IPS-15b (cell line): Measurements from ENCODE around the gene MTHFD1.

Experiments used
- H3K27me3 ChIP-seq: one replicate; pipeline ENCODE4 v1.6.1; 2013; ENCODE audit warnings: low read length; ENCODE audit not compliant: control insufficient read depth, insufficient read depth
- H3K36me3 ChIP-seq: one replicate; pipeline ENCODE4 v1.6.1; 2013; ENCODE audit warnings: low read length; ENCODE audit not compliant: control insufficient read depth, insufficient read depth
- H3K4me1 ChIP-seq: one replicate; pipeline ENCODE4 v1.6.1; 2013; ENCODE audit warnings: mild to moderate bottlenecking, low read length; ENCODE audit not compliant: control insufficient read depth, insufficient read depth
- H3K4me3 ChIP-seq: one replicate; pipeline ENCODE4 v1.5.1; 2013; ENCODE audit warnings: low read depth, low read length
- H3K9ac ChIP-seq: one replicate; pipeline ENCODE4 v1.6.1; 2013; ENCODE audit warnings: low read depth, mild to moderate bottlenecking, low read length
- H3K9me3 ChIP-seq: one replicate; pipeline ENCODE4 v1.6.1; 2013; ENCODE audit warnings: mild to moderate bottlenecking, low read length; ENCODE audit not compliant: control insufficient read depth, insufficient read depth

Gene MTHFD1

GRCh38 chr14:64478634-64479250 lies 90.6 kb downstream of the MTHFD1 start:
- Histone ChIP-seq H3K4me3 (no peak overlapping the region), H3K9me3 (no peaks in the 10 kb centered on the region), H3K9ac (no peak overlapping the region), H3K4me1 (peaks cover 2% of the 10 kb centered on the region), H3K27me3 (no peaks in the 10 kb centered on the region), H3K36me3 (no peaks in the 10 kb centered on the region)

GRCh38 chr14:64488590-64489099 lies 100.5 kb downstream of the MTHFD1 start:
- no peaks in the 10 kb centered on the region for H3K9me3 ChIP-seq
- peaks cover 8% of the 10 kb centered on the region for H3K36me3 ChIP-seq
- H3K27me3 ChIP-seq: no peaks in the 10 kb centered on the region
- no peak overlapping the region for H3K9ac ChIP-seq
- H3K4me1 ChIP-seq: no peaks in the 10 kb centered on the region
- no peak overlapping the region for H3K4me3 ChIP-seq

DNA sequence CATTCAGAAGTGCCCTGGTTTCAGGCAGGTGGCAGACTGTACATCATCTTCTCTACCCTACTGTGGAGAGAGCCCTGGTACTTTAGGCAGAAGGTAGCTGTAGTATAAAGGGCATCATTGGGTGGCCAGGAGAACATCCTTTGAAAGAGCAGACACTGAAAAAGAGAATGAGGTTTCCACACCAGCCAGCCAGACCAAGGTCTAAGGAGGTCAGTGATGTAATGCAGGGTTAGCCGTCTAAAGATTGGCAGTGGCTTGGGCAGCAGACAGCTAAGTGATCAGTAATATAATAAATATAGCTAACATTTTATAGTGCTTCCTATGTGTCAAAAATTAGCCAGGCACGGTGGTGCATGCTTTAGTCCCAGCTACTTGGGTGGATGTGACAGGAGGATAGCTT lies 103.5 kb downstream of the MTHFD1 start:
- Histone ChIP-seq H3K9me3 (no peaks in the 10 kb centered on the region), H3K36me3 (peaks cover 8% of the 10 kb centered on the region), H3K27me3 (no peaks in the 10 kb centered on the region), H3K4me3 (no peak overlapping the region), H3K9ac (no peak overlapping the region), H3K4me1 (no peaks in the 10 kb centered on the region)

- Histone ChIP-seq H3K9me3 (no peaks in the 10 kb centered on the region), H3K4me3 (no peak overlapping the region), H3K9ac (no peak overlapping the region), H3K4me1 (no peaks in the 10 kb centered on the region), H3K36me3 (no peaks in the 10 kb centered on the region), H3K27me3 (no peaks in the 10 kb centered on the region)
These were observed 105.3 kb downstream of the MTHFD1 start for GRCh38 chr14:64493455-64493854.

GRCh38 chr14:64495252-64495651 lies 107.1 kb downstream of the MTHFD1 start:
- H3K36me3 ChIP-seq: no peaks in the 10 kb centered on the region
- no peaks in the 10 kb centered on the region for H3K4me1 ChIP-seq
- no peaks in the 10 kb centered on the region for H3K27me3 ChIP-seq
- H3K9ac ChIP-seq: no peak overlapping the region
- no peaks in the 10 kb centered on the region for H3K9me3 ChIP-seq
- no peak overlapping the region for H3K4me3 ChIP-seq

DNA sequence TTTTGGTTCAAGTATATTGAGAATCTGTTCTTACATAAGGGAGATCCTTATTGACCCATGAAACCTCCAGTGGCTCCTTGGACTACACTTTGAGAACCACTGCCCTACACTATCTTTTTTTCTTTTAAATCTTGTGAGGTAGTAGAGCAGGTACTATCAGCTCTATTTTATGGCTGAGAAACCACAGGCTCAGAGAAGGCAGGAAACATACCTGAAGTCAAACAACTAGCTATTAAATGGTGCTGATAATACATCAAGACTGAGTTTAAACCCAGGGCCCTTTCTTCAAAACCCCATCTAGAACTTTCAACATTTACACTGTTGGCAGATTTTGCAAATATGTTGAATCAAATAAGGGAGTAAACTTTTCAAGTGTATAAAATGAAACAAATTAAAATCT lies 108.6 kb downstream of the MTHFD1 start:
- H3K9me3 ChIP-seq: no peaks in the 10 kb centered on the region
- no peaks in the 10 kb centered on the region for H3K36me3 ChIP-seq
- peaks cover 5% of the 10 kb centered on the region for H3K4me1 ChIP-seq
- no peak overlapping the region for H3K9ac ChIP-seq
- no peaks in the 10 kb centered on the region for H3K27me3 ChIP-seq
- no peak overlapping the region for H3K4me3 ChIP-seq

DNA sequence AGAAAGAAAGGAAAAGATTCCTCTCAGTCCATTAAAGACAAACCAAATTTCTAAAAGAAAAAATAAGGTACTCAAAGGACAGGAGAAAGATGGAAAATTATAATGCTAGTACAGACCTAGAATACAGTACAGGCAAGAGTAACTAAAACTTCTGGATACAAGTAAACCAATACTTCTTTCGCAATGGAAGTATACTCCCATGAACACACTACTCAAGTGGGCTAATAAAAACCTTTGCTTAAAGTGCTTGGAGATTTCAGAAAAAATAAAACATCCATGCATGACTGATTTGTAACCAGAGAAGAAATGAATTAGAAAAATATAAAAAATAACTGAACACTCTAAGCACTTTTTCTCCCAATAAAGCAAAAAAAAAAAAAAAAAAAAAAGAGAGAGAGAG lies 111.9 kb downstream of the MTHFD1 start:
- Histone ChIP-seq H3K4me3 (no peak overlapping the region), H3K9ac (no peak overlapping the region)

GRCh38 chr14:64501411-64502171 lies 113.4 kb downstream of the MTHFD1 start:
- Histone ChIP-seq H3K4me1 (peaks cover 7% of the 10 kb centered on the region), H3K36me3 (no peaks in the 10 kb centered on the region), H3K9me3 (no peaks in the 10 kb centered on the region), H3K4me3 (no peak overlapping the region), H3K27me3 (no peaks in the 10 kb centered on the region), H3K9ac (no peak overlapping the region)

More for the DNA sequence above, 111.9 kb downstream of the MTHFD1 start:
- Histone ChIP-seq H3K9me3 (no peaks in the 10 kb centered on the region), H3K4me1 (peaks cover 7% of the 10 kb centered on the region), H3K27me3 (no peaks in the 10 kb centered on the region), H3K36me3 (no peaks in the 10 kb centered on the region)

GRCh38 chr14:64502456-64502855 lies 114.3 kb downstream of the MTHFD1 start:
- Histone ChIP-seq H3K36me3 (no peaks in the 10 kb centered on the region), H3K9me3 (no peaks in the 10 kb centered on the region), H3K4me3 (peak overlapping the region; percentile 74), H3K9ac (no peak overlapping the region), H3K4me1 (peaks cover 7% of the 10 kb centered on the region), H3K27me3 (no peaks in the 10 kb centered on the region)

DNA sequence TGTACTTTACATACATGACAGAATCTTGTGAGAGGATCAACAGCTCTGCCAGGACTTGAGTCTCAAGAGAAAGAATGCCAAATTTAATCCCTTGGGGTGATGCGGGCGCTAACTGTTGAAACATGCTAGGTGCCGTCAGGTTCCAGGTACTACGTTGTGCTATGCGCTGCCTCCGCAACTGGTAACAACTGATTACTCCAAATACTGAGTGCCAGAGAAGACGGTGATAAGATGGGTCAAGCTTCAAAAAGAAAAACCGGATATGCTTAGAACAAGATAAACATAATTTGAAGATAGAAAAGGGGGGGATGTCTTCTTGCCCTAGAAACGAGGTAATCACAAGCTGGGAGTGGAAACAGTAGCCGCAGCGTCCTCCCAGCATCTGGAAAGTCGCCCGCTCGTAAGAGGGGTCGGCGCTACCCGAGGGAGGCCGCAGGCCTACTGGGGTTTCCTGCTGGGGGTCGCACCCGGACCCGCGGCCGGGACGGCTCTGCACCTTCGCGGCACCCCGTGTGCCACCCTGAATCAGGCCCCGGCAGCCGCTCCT lies 114.8 kb downstream of the MTHFD1 start:
- H3K4me1 ChIP-seq: peaks cover 7% of the 10 kb centered on the region
- H3K4me3 ChIP-seq: peak overlapping the region; percentile 74
- H3K36me3 ChIP-seq: no peaks in the 10 kb centered on the region
- no peaks in the 10 kb centered on the region for H3K27me3 ChIP-seq
- no peaks in the 10 kb centered on the region for H3K9me3 ChIP-seq
- peak overlapping the region; percentile 88 for H3K9ac ChIP-seq

DNA sequence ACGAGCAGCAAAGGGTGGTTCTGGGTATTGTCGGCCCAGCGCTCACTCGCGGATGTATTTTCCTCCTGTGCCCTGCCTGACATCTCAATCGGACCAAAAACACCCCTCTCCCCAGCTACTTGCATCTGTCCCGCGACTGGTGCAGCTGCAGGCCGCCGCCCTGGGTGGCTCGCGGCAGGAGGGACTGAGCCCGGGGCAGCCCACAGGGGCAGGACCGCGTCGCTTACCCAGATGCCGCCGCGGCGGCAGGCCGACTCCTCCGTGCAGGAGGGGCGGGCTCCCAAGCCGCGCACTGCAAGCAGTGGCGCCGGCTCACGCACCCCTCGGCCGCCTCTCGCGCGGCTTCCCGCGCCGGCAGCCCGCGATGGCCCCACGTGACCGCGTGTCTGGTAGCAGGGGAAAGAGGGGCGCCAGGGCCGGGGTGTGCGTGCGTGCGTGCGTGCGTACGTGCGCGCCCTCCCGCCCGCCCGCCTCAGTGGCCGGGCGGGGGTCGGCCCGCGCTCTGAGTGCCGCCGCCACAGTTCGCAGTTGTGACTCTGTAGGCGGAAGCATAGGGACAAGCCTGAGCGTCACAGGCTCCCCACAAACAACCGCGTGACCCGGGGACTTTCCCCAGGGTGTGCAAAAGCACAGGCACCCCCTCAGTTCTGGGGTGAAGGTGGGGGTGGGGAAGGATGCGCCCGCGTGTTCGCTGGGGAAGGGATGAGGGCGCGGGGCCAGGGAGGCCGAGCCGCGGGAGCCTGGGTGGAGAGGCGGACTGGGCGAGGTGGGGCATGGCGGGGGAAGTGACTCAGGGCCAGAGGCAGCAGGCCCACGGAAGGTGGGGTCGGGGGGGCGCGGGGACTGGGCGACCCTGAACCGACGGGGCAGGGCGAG lies 115.5 kb downstream of the MTHFD1 start, which contains the start of gene ZBTB25:
ZBTB25 (minus strand) TSS at position 405 of the 876 bp plus-strand sequence. CDS start 13,305 bp downstream, outside the sequence.
- H3K4me1 ChIP-seq: peaks cover 7% of the 10 kb centered on the region

More for the DNA sequence above, 115.5 kb downstream of the MTHFD1 start, which contains the start of gene ZBTB25:
- Histone ChIP-seq H3K36me3 (no peaks in the 10 kb centered on the region), H3K9me3 (no peaks in the 10 kb centered on the region), H3K4me3 (peak within 1 kb of the TSS; percentile 74), H3K27me3 (no peaks in the 10 kb centered on the region), H3K9ac (peak within 1 kb of the TSS; percentile 88)
